Hematopoietic multipotent progenitor cell (in vitro differentiated cells): Measurements from ENCODE around the gene ZNF488. TPM values are rescaled to one million over a fixed set of nuclear protein-coding genes. Genes with fewer than 3 reads are reported as not detected.

Experiments used
- DNase-seq, 3 donors: peaks; one replicate each; pipeline ENCODE4 v3.0.0-alpha.2; 2011 to 2015; ENCODE audit warnings: low read depth in 2 of 3, low spot score in 2 of 3
- total RNA-seq: library from RNA; depleted of rRNA; stranded (reverse); fragments of >200 nt; gene quantifications from one replicate; pipeline ENCODE4 v1.2.3, GENCODE V29; 2012

Gene ZNF488
- total RNA-seq, 1 donor, result 0.27 TPM

- DNase-seq, result no peak
These were observed 31.9 kb downstream of the ZNF488 start for GRCh38 chr10:47351899-47352815.

DNA sequence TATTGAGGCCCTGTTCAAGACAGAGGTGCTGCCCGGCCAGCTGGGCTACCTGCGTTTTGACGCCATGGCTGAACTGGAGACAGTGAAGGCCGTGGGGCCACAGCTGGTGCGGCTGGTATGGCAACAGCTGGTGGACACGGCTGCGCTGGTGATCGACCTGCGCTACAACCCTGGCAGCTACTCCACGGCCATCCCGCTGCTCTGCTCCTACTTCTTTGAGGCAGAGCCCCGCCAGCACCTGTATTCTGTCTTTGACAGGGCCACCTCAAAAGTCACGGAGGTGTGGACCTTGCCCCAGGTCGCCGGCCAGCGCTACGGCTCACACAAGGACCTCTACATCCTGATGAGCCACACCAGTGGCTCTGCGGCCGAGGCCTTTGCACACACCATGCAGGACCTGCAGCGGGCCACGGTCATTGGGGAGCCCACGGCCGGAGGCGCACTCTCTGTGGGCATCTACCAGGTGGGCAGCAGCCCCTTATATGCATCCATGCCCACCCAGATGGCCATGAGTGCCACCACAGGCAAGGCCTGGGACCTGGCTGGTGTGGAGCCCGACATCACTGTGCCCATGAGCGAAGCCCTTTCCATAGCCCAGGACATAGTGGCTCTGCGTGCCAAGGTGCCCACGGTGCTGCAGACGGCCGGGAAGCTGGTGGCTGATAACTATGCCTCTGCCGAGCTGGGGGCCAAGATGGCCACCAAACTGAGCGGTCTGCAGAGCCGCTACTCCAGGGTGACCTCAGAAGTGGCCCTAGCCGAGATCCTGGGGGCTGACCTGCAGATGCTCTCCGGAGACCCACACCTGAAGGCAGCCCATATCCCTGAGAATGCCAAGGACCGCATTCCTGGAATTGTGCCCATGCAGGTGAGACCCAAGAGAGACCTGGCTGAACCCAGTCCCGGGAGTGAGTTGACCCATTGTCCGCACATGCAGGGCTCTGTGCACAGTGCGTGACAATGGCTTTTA, 33.1 kb downstream of the ZNF488 start:
- DNase-seq, result no peak

DNA sequence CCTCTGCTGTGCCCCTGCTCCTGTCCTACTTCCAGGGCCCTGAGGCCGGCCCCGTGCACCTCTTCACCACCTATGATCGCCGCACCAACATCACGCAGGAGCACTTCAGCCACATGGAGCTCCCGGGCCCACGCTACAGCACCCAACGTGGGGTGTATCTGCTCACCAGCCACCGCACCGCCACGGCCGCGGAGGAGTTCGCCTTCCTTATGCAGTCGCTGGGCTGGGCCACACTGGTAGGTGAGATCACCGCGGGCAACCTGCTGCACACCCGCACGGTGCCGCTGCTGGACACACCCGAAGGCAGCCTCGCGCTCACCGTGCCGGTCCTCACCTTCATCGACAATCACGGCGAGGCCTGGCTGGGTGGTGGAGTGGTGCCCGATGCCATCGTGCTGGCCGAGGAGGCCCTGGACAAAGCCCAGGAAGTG, 34.1 kb downstream of the ZNF488 start:
- DNase-seq, result no peak

- DNase-seq, result no peak
These were observed 34.6 kb downstream of the ZNF488 start for GRCh38 chr10:47349516-47349915.

DNA sequence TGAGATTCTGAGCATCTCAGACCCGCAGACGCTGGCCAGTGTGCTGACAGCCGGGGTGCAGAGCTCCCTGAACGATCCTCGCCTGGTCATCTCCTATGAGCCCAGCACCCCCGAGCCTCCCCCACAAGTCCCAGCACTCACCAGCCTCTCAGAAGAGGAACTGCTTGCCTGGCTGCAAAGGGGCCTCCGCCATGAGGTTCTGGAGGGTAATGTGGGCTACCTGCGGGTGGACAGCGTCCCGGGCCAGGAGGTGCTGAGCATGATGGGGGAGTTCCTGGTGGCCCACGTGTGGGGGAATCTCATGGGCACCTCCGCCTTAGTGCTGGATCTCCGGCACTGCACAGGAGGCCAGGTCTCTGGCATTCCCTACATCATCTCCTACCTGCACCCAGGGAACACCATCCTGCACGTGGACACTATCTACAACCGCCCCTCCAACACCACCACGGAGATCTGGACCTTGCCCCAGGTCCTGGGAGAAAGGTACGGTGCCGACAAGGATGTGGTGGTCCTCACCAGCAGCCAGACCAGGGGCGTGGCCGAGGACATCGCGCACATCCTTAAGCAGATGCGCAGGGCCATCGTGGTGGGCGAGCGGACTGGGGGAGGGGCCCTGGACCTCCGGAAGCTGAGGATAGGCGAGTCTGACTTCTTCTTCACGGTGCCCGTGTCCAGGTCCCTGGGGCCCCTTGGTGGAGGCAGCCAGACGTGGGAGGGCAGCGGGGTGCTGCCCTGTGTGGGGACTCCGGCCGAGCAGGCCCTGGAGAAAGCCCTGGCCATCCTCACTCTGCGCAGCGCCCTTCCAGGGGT, 35.2 kb downstream of the ZNF488 start:
- DNase-seq, result peak in 1 of 3 donors; percentile 7

GRCh38 chr10:47348138-47348651, 35.9 kb downstream of the ZNF488 start, which contains the start of gene RBP3:
RBP3 (plus strand) TSS chr10:47348363; CDS start chr10:47348485, 122 bp downstream.
- DNase-seq, result no peak

GRCh38 chr10:47347303-47347675, 36.8 kb downstream of the ZNF488 start:
- DNase-seq, result no peak

DNA sequence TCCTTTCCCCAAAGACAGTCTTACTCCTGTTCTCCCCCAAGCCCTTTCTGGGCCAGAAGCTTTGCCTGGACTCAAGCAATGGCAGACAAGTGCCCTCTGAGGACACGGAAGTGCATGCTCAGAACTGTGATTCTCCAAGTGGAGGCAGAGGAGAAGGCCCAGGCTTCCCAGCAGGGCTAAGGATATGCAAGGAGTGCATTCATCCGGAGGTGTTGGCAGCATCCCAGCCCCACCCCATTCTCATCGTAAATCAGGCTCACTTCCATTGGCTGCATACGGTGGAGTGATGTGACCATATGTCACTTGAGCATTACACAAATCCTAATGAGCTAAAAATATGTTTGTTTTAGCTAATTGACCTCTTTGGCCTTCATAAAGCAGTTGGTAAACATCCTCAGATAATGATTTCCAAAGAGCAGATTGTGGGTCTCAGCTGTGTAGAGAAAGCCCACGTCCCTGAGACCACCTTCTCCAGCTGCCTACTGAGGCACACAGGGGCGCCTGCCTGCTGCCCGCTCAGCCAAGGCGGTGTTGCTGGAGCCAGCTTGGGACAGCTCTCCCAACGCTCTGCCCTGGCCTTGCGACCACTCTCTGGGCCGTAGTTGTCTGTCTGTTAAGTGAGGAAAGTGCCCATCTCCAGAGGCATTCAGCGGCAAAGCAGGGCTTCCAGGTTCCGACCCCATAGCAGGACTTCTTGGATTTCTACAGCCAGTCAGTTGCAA, 37.4 kb downstream of the ZNF488 start:
- no peak for DNase-seq

GRCh38 chr10:47344996-47345870, 38.9 kb downstream of the ZNF488 start:
- no peak for DNase-seq

DNA sequence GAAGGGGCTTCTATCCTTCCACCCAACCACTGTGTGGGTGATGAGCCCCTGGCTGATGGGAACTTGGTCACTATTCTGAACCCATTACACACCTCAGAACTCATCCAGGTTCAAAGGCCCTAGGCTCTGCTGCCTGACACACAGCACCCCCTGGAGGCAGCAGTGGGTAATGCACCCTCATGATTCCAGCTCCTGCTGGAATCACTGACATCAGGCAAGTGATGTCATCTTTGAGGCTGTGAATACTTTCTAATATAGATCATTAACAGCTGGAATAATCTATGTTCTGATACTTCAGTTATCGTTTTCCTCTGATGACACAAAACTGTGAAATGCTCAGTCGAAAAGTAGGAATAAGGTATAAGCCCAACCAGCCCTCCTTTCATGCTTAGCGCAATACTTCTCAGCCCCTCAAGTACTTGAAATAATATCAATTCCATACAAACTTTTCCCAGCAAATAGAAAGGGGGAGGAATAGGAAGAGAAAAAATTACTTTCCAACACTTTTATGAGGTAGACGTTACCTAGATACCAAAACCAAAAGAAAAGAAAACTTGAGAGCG, 43.4 kb downstream of the ZNF488 start:
- peak; percentile 49 to 69 (median 51) for DNase-seq

GRCh38 chr10:47339759-47340607, 44.1 kb downstream of the ZNF488 start:
- peak in 2 of 3 donors; percentile 40 to 82 for DNase-seq

GRCh38 chr10:47339186-47339735, 44.8 kb downstream of the ZNF488 start:
- DNase-seq, result no peak

- no peak for DNase-seq
These were observed 46.8 kb downstream of the ZNF488 start for GRCh38 chr10:47337310-47337709.

DNA sequence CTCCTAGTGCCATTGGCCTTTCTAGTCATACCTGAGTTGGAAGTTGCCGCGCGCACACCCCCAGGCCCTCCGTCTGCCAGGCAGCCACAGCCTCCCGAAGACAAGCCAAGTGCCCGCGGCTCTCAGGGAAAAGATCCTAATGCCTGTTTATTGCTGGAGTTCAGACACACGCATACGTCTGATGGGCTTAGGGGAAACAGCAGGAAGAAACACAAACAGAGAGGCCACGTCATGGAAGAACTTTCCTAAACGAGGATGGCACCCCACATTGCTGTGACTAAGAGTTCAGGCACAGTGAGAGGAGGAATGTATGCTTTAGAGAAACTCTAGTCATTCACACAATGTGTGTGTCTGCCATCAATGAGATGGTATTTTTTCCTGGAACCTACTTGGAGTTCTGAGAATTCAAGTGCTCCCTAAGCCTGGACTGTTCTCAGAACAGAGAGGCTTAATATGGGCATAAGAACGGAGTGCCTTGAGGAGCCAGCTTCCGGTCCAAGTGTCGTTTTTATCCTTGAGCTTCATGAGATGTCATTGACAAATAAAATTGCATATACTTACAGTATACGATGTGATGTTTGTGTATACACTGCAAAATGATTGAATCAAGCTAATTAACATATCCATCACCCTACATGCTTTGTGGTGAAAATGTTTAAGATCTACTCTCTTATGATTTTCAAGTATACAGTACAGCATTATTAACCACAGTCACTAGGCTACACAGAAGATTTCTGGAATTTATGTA, 47.5 kb downstream of the ZNF488 start:
- DNase-seq, result no peak

DNA sequence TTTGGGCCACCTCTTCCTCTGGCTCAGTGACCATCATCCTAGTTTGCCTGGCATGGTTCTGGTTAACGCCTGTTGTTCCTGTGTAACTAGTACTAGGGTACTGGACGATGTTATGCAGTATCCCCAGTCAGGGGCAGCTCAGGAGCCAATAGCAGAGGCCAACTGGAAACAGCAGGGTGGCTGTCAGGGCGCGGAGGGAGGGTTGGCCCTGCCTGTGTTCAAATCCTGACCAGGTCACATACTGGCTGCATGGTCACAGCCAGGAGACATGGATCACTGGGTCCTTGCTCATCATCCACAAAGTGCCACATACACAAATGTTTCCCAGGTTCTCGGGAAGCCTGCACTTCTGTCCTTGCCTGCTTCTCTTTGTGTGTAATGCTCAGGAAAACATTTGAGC, 48.2 kb downstream of the ZNF488 start:
- DNase-seq, result no peak
